Measurements from ENCODE around the gene KHK.

The KHK gene

GRCh38 chr2:27085062-27085672 is 1.4 kb upstream of the KHK start:
- no peak for TF ChIP-seq CTCF (IDR thresholded peaks at IDR 0.05; ENCODE audit: borderline replicate concordance, control extremely low read depth, extremely low read depth, insufficient read depth, missing control alignments)
- in situ Hi-C loops (cut with MboI; ENCODE audit: low sequenced_read_pairs, unreplicated experiment), result no loop called here
- no peak for DNase-seq (ENCODE audit: low spot score)

- TF ChIP-seq CTCF (IDR thresholded peaks at IDR 0.05; ENCODE audit: borderline replicate concordance, control extremely low read depth, extremely low read depth, insufficient read depth, missing control alignments), result peak; percentile 56
- in situ Hi-C loops (cut with MboI; ENCODE audit: low sequenced_read_pairs, unreplicated experiment), result no loop called here
- peak; percentile 69 for DNase-seq (ENCODE audit: low spot score)
These were observed 891 bp upstream of the KHK start for GRCh38 chr2:27085673-27086089.

GRCh38 chr2:27086090-27086723 is 365 bp upstream of the KHK start:
- DNase-seq (ENCODE audit: low spot score), result peak; percentile 99
- in situ Hi-C loops (cut with MboI; ENCODE audit: low sequenced_read_pairs, unreplicated experiment), result no loop called here

GRCh38 chr2:27087823-27088410 is 1.3 kb downstream of the KHK start:
- TF ChIP-seq CTCF (IDR thresholded peaks at IDR 0.05; ENCODE audit: borderline replicate concordance, control extremely low read depth, extremely low read depth, insufficient read depth, missing control alignments), result no peak
- in situ Hi-C loops (cut with MboI; ENCODE audit: low sequenced_read_pairs, unreplicated experiment), result no loop called here

More at GRCh38 chr2:27086090-27086723, 365 bp upstream of the KHK start:
- peak; percentile 98 for TF ChIP-seq CTCF (IDR thresholded peaks at IDR 0.05; ENCODE audit: borderline replicate concordance, control extremely low read depth, extremely low read depth, insufficient read depth, missing control alignments)

GRCh38 chr2:27088634-27089033 is 2.1 kb downstream of the KHK start:
- TF ChIP-seq CTCF (IDR thresholded peaks at IDR 0.05; ENCODE audit: borderline replicate concordance, control extremely low read depth, extremely low read depth, insufficient read depth, missing control alignments), result no peak
- DNase-seq (ENCODE audit: low spot score), result no peak
- in situ Hi-C loops (cut with MboI; ENCODE audit: low sequenced_read_pairs, unreplicated experiment), result no loop called here

More at GRCh38 chr2:27087823-27088410, 1.3 kb downstream of the KHK start:
- DNase-seq (ENCODE audit: low spot score), result no peak

- TF ChIP-seq CTCF (IDR thresholded peaks at IDR 0.05; ENCODE audit: borderline replicate concordance, control extremely low read depth, extremely low read depth, insufficient read depth, missing control alignments), result no peak
- in situ Hi-C loops (cut with MboI; ENCODE audit: low sequenced_read_pairs, unreplicated experiment), result no loop called here
These were observed 2.8 kb downstream of the KHK start for GRCh38 chr2:27089111-27089954.

More at GRCh38 chr2:27089111-27089954, 2.8 kb downstream of the KHK start:
- no peak for DNase-seq (ENCODE audit: low spot score)

All from GM13976 (cell line).